GM18873 (cell line): ENCODE results near the gene STKLD1.
"Not testable (repeated sequence)": the region's sequence is repeated elsewhere in the genome, so short reads cannot be mapped to it uniquely, and the experiment has no call there.

ENCODE experiments used
- ATAC-seq: cut with Tn5 transposase; IDR thresholded peaks from one replicate; pipeline ENCODE4 v1.9.1; 2021; ENCODE audit warnings: mild to moderate bottlenecking, moderate library complexity, moderate number of reproducible peaks; ENCODE audit not compliant: unreplicated experiment, low FRiP score

Gene STKLD1

GRCh38 chr9:133360400-133361393 is 15.5 kb upstream of the STKLD1 start:
- no peak for ATAC-seq

GRCh38 chr9:133361507-133362092 is 14.6 kb upstream of the STKLD1 start:
- no peak for ATAC-seq

- no peak for ATAC-seq
Measured at GRCh38 chr9:133362359-133363044, 13.7 kb upstream of the STKLD1 start.

GRCh38 chr9:133366435-133366834 is 9.7 kb upstream of the STKLD1 start:
- ATAC-seq, result no peak

GRCh38 chr9:133367221-133367620 is 8.9 kb upstream of the STKLD1 start:
- no peak for ATAC-seq

GRCh38 chr9:133367778-133368177 is 8.4 kb upstream of the STKLD1 start:
- no peak for ATAC-seq

- no peak for ATAC-seq
Measured at GRCh38 chr9:133368249-133368881, 7.8 kb upstream of the STKLD1 start.

- no peak for ATAC-seq
Measured at GRCh38 chr9:133369422-133369821, 6.7 kb upstream of the STKLD1 start.

- ATAC-seq, result no peak
Measured at GRCh38 chr9:133369933-133370332, 6.2 kb upstream of the STKLD1 start.

GRCh38 chr9:133370685-133371084 is 5.5 kb upstream of the STKLD1 start:
- ATAC-seq, result no peak

GRCh38 chr9:133371261-133371711 is 4.9 kb upstream of the STKLD1 start:
- no peak for ATAC-seq

- ATAC-seq, result no peak
Measured at GRCh38 chr9:133372144-133372543, 4.0 kb upstream of the STKLD1 start.

GRCh38 chr9:133374612-133375115 is 1.5 kb upstream of the STKLD1 start:
- ATAC-seq, result no peak

- ATAC-seq, result no peak
Measured at GRCh38 chr9:133375116-133375723, 946 bp upstream of the STKLD1 start.

- not testable (repeated sequence) for ATAC-seq
Measured at GRCh38 chr9:133377280-133377679, 1.1 kb downstream of the STKLD1 start.

GRCh38 chr9:133377721-133378216 is 1.6 kb downstream of the STKLD1 start:
- no peak for ATAC-seq

- ATAC-seq, result no peak
Measured at GRCh38 chr9:133378408-133378962, 2.3 kb downstream of the STKLD1 start.

- no peak for ATAC-seq
Measured at GRCh38 chr9:133379153-133380086, 3.3 kb downstream of the STKLD1 start.
